Measurements from ENCODE around the gene TICAM2.
A peak's percentile ranks its signal among the peaks of the same experiment; 100 is the strongest.
"Not testable (repeated sequence)": the region's sequence is repeated elsewhere in the genome, so short reads cannot be mapped to it uniquely, and the experiment has no call there.

TICAM2 gene

GRCh38 chr5:115601701-115602590 is at the start of gene TICAM2:
Gene TICAM2, minus strand, starts transcription at chr5:115602479. Its CDS starts 21,223 bp downstream, at chr5:115581256.
- Histone ChIP-seq H3K27me3 (ENCODE audit: control insufficient read depth in 1 of 2, insufficient read depth in 2 of 2, low read length in 2 of 2) (no peaks in the 10 kb centered on the region), H3K9ac (ENCODE audit: low read length in 2 of 2) (peak within 1 kb of the TSS; percentile 67 to 80), H3K4me3 (ENCODE audit: low read length in 2 of 2) (peak within 1 kb of the TSS; percentile 75 to 86), H3K27ac (ENCODE audit: low read length) (peak within 1 kb of the TSS; percentile 69), H3K9me3 (ENCODE audit: control insufficient read depth in 2 of 2, low read length in 2 of 2) (no peaks in the 10 kb centered on the region), H3K4me1 (ENCODE audit: control insufficient read depth, insufficient read depth, low read length) (peaks cover 21% of the 10 kb centered on the region), H3K36me3 (ENCODE audit: control insufficient read depth in 2 of 2, insufficient read depth in 2 of 2, low read length in 2 of 2) (peaks cover 0 to 2% of the 10 kb centered on the region in 2 donors)

- H3K27ac ChIP-seq (ENCODE audit: low read length): no peak overlapping the region
- H3K9ac ChIP-seq (ENCODE audit: low read length in 2 of 2): no peak overlapping the region
- no peak overlapping the region for H3K4me3 ChIP-seq (ENCODE audit: low read length in 2 of 2)
- H3K27me3 ChIP-seq (ENCODE audit: control insufficient read depth in 1 of 2, insufficient read depth in 2 of 2, low read length in 2 of 2): peaks cover 0 to 3% of the 10 kb centered on the region in 2 donors
- H3K9me3 ChIP-seq (ENCODE audit: control insufficient read depth in 2 of 2, low read length in 2 of 2): no peaks in the 10 kb centered on the region
- H3K36me3 ChIP-seq (ENCODE audit: control insufficient read depth in 2 of 2, insufficient read depth in 2 of 2, low read length in 2 of 2): no peaks in the 10 kb centered on the region
- no peaks in the 10 kb centered on the region for H3K4me1 ChIP-seq (ENCODE audit: control insufficient read depth, insufficient read depth, low read length)
These were observed 47.3 kb upstream of the TICAM2 start for GRCh38 chr5:115649541-115649940.

- Histone ChIP-seq H3K9ac (ENCODE audit: low read length in 2 of 2) (no peak overlapping the region), H3K4me1 (ENCODE audit: control insufficient read depth, insufficient read depth, low read length) (no peaks in the 10 kb centered on the region), H3K9me3 (ENCODE audit: control insufficient read depth in 2 of 2, low read length in 2 of 2) (no peaks in the 10 kb centered on the region), H3K27me3 (ENCODE audit: control insufficient read depth in 1 of 2, insufficient read depth in 2 of 2, low read length in 2 of 2) (peaks cover 0 to 4% of the 10 kb centered on the region in 2 donors), H3K4me3 (ENCODE audit: low read length in 2 of 2) (no peak overlapping the region), H3K27ac (ENCODE audit: low read length) (no peak overlapping the region), H3K36me3 (ENCODE audit: control insufficient read depth in 2 of 2, insufficient read depth in 2 of 2, low read length in 2 of 2) (no peaks in the 10 kb centered on the region)
These were observed 45.8 kb upstream of the TICAM2 start for GRCh38 chr5:115648056-115648455.

GRCh38 chr5:115645386-115645785 is 43.1 kb upstream of the TICAM2 start:
- H3K36me3 ChIP-seq (ENCODE audit: control insufficient read depth in 2 of 2, insufficient read depth in 2 of 2, low read length in 2 of 2); H3K9ac ChIP-seq (ENCODE audit: low read length in 2 of 2); H3K27me3 ChIP-seq (ENCODE audit: control insufficient read depth in 1 of 2, insufficient read depth in 2 of 2, low read length in 2 of 2); H3K27ac ChIP-seq (ENCODE audit: low read length); H3K4me1 ChIP-seq (ENCODE audit: control insufficient read depth, insufficient read depth, low read length); H3K9me3 ChIP-seq (ENCODE audit: control insufficient read depth in 2 of 2, low read length in 2 of 2); H3K4me3 ChIP-seq (ENCODE audit: low read length in 2 of 2): not testable (repeated sequence)

GRCh38 chr5:115644046-115644445 is 41.8 kb upstream of the TICAM2 start:
- no peak overlapping the region for H3K9ac ChIP-seq (ENCODE audit: low read length in 2 of 2)
- H3K4me1 ChIP-seq (ENCODE audit: control insufficient read depth, insufficient read depth, low read length): no peaks in the 10 kb centered on the region
- H3K27ac ChIP-seq (ENCODE audit: low read length): no peak overlapping the region
- no peaks in the 10 kb centered on the region for H3K36me3 ChIP-seq (ENCODE audit: control insufficient read depth in 2 of 2, insufficient read depth in 2 of 2, low read length in 2 of 2)
- peaks cover 0 to 5% of the 10 kb centered on the region in 2 donors for H3K27me3 ChIP-seq (ENCODE audit: control insufficient read depth in 1 of 2, insufficient read depth in 2 of 2, low read length in 2 of 2)
- no peaks in the 10 kb centered on the region for H3K9me3 ChIP-seq (ENCODE audit: control insufficient read depth in 2 of 2, low read length in 2 of 2)
- H3K4me3 ChIP-seq (ENCODE audit: low read length in 2 of 2): no peak overlapping the region

GRCh38 chr5:115641948-115642347 is 39.7 kb upstream of the TICAM2 start:
- Histone ChIP-seq H3K9ac (ENCODE audit: low read length in 2 of 2) (no peak overlapping the region), H3K36me3 (ENCODE audit: control insufficient read depth in 2 of 2, insufficient read depth in 2 of 2, low read length in 2 of 2) (no peaks in the 10 kb centered on the region), H3K9me3 (ENCODE audit: control insufficient read depth in 2 of 2, low read length in 2 of 2) (no peaks in the 10 kb centered on the region), H3K27me3 (ENCODE audit: control insufficient read depth in 1 of 2, insufficient read depth in 2 of 2, low read length in 2 of 2) (peaks cover 0 to 5% of the 10 kb centered on the region in 2 donors), H3K4me3 (ENCODE audit: low read length in 2 of 2) (no peak overlapping the region), H3K27ac (ENCODE audit: low read length) (no peak overlapping the region), H3K4me1 (ENCODE audit: control insufficient read depth, insufficient read depth, low read length) (no peaks in the 10 kb centered on the region)

- no peaks in the 10 kb centered on the region for H3K4me1 ChIP-seq (ENCODE audit: control insufficient read depth, insufficient read depth, low read length)
- no peak overlapping the region for H3K9ac ChIP-seq (ENCODE audit: low read length in 2 of 2)
- H3K36me3 ChIP-seq (ENCODE audit: control insufficient read depth in 2 of 2, insufficient read depth in 2 of 2, low read length in 2 of 2): no peaks in the 10 kb centered on the region
- no peak overlapping the region for H3K4me3 ChIP-seq (ENCODE audit: low read length in 2 of 2)
- peaks cover 0 to 2% of the 10 kb centered on the region in 2 donors for H3K27me3 ChIP-seq (ENCODE audit: control insufficient read depth in 1 of 2, insufficient read depth in 2 of 2, low read length in 2 of 2)
- no peaks in the 10 kb centered on the region for H3K9me3 ChIP-seq (ENCODE audit: control insufficient read depth in 2 of 2, low read length in 2 of 2)
- H3K27ac ChIP-seq (ENCODE audit: low read length): no peak overlapping the region
These were observed 38.0 kb upstream of the TICAM2 start for GRCh38 chr5:115640274-115640673.

GRCh38 chr5:115639377-115639776 is 37.1 kb upstream of the TICAM2 start:
- Histone ChIP-seq H3K36me3 (ENCODE audit: control insufficient read depth in 2 of 2, insufficient read depth in 2 of 2, low read length in 2 of 2) (no peaks in the 10 kb centered on the region), H3K27me3 (ENCODE audit: control insufficient read depth in 1 of 2, insufficient read depth in 2 of 2, low read length in 2 of 2) (peaks cover 0 to 2% of the 10 kb centered on the region in 2 donors), H3K4me1 (ENCODE audit: control insufficient read depth, insufficient read depth, low read length) (no peaks in the 10 kb centered on the region), H3K9me3 (ENCODE audit: control insufficient read depth in 2 of 2, low read length in 2 of 2) (no peaks in the 10 kb centered on the region), H3K9ac (ENCODE audit: low read length in 2 of 2) (no peak overlapping the region), H3K4me3 (ENCODE audit: low read length in 2 of 2) (no peak overlapping the region), H3K27ac (ENCODE audit: low read length) (no peak overlapping the region)

- no peak overlapping the region for H3K9ac ChIP-seq (ENCODE audit: low read length in 2 of 2)
These were observed 35.2 kb upstream of the TICAM2 start for GRCh38 chr5:115637507-115637906.

GRCh38 chr5:115636008-115636407 is 33.7 kb upstream of the TICAM2 start:
- H3K36me3 ChIP-seq (ENCODE audit: control insufficient read depth in 2 of 2, insufficient read depth in 2 of 2, low read length in 2 of 2): no peaks in the 10 kb centered on the region
- H3K9ac ChIP-seq (ENCODE audit: low read length in 2 of 2): no peak overlapping the region
- no peaks in the 10 kb centered on the region for H3K9me3 ChIP-seq (ENCODE audit: control insufficient read depth in 2 of 2, low read length in 2 of 2)
- H3K27me3 ChIP-seq (ENCODE audit: control insufficient read depth in 1 of 2, insufficient read depth in 2 of 2, low read length in 2 of 2): no peaks in the 10 kb centered on the region
- H3K27ac ChIP-seq (ENCODE audit: low read length): no peak overlapping the region
- no peak overlapping the region for H3K4me3 ChIP-seq (ENCODE audit: low read length in 2 of 2)
- no peaks in the 10 kb centered on the region for H3K4me1 ChIP-seq (ENCODE audit: control insufficient read depth, insufficient read depth, low read length)

More at GRCh38 chr5:115637507-115637906, 35.2 kb upstream of the TICAM2 start:
- no peak overlapping the region for H3K27ac ChIP-seq (ENCODE audit: low read length)
- H3K4me1 ChIP-seq (ENCODE audit: control insufficient read depth, insufficient read depth, low read length): no peaks in the 10 kb centered on the region
- H3K9me3 ChIP-seq (ENCODE audit: control insufficient read depth in 2 of 2, low read length in 2 of 2): no peaks in the 10 kb centered on the region
- no peaks in the 10 kb centered on the region for H3K27me3 ChIP-seq (ENCODE audit: control insufficient read depth in 1 of 2, insufficient read depth in 2 of 2, low read length in 2 of 2)
- no peaks in the 10 kb centered on the region for H3K36me3 ChIP-seq (ENCODE audit: control insufficient read depth in 2 of 2, insufficient read depth in 2 of 2, low read length in 2 of 2)
- H3K4me3 ChIP-seq (ENCODE audit: low read length in 2 of 2): no peak overlapping the region

All from stomach smooth muscle (tissue), 2 donors.